ENCODE data around the gene AKAP6. TPM values are rescaled to one million over a fixed set of nuclear protein-coding genes. Genes with fewer than 3 reads are reported as not detected.

The AKAP6 gene
- total RNA-seq, 1 donor from 2014 or later = 1.5 TPM

- DNase-seq (ENCODE audit: low spot score) = no peak
Observed at GRCh38 chr14:32702088-32702487, 373.0 kb downstream of the AKAP6 start.

GRCh38 chr14:32702562-32702961 is 373.5 kb downstream of the AKAP6 start:
- no peak for DNase-seq (ENCODE audit: low spot score)

GRCh38 chr14:32703183-32703621 is 374.1 kb downstream of the AKAP6 start:
- DNase-seq (ENCODE audit: low spot score) = no peak

GRCh38 chr14:32706721-32707519 is 377.8 kb downstream of the AKAP6 start:
- no peak for DNase-seq (ENCODE audit: low spot score)

- no peak for DNase-seq (ENCODE audit: low spot score)
Observed at GRCh38 chr14:32707742-32708500, 378.8 kb downstream of the AKAP6 start.

- no peak for DNase-seq (ENCODE audit: low spot score)
Observed at GRCh38 chr14:32709027-32709426, 379.9 kb downstream of the AKAP6 start.

- no peak for DNase-seq (ENCODE audit: low spot score)
Observed at GRCh38 chr14:32710231-32710671, 381.2 kb downstream of the AKAP6 start.

GRCh38 chr14:32710731-32711680 is 381.9 kb downstream of the AKAP6 start:
- no peak for DNase-seq (ENCODE audit: low spot score)

- no peak for DNase-seq (ENCODE audit: low spot score)
Observed at GRCh38 chr14:32713856-32714255, 384.8 kb downstream of the AKAP6 start.

- no peak for DNase-seq (ENCODE audit: low spot score)
Observed at GRCh38 chr14:32719601-32720000, 390.5 kb downstream of the AKAP6 start.

- DNase-seq (ENCODE audit: low spot score) = no peak
Observed at GRCh38 chr14:32720927-32721326, 391.8 kb downstream of the AKAP6 start.

GRCh38 chr14:32722631-32723183 is 393.6 kb downstream of the AKAP6 start:
- no peak for DNase-seq (ENCODE audit: low spot score)

GRCh38 chr14:32724867-32725471 is 395.9 kb downstream of the AKAP6 start:
- no peak for DNase-seq (ENCODE audit: low spot score)

- DNase-seq (ENCODE audit: low spot score) = no peak
Observed at GRCh38 chr14:32726516-32726915, 397.4 kb downstream of the AKAP6 start.

- no peak for DNase-seq (ENCODE audit: low spot score)
Observed at GRCh38 chr14:32727832-32728231, 398.7 kb downstream of the AKAP6 start.

- no peak for DNase-seq (ENCODE audit: low spot score)
Observed at GRCh38 chr14:32728526-32728925, 399.4 kb downstream of the AKAP6 start.

- DNase-seq (ENCODE audit: low spot score) = no peak
Observed at GRCh38 chr14:32728976-32729375, 399.9 kb downstream of the AKAP6 start.

- no peak for DNase-seq (ENCODE audit: low spot score)
Observed at GRCh38 chr14:32731249-32731648, 402.2 kb downstream of the AKAP6 start.

GRCh38 chr14:32733015-32733414 is 403.9 kb downstream of the AKAP6 start:
- DNase-seq (ENCODE audit: low spot score) = no peak

- DNase-seq (ENCODE audit: low spot score) = no peak
Observed at GRCh38 chr14:32734261-32734660, 405.2 kb downstream of the AKAP6 start.

GRCh38 chr14:32737621-32738020 is 408.5 kb downstream of the AKAP6 start:
- no peak for DNase-seq (ENCODE audit: low spot score)

Data from mesenteric fat pad (tissue), 1 donor.